ENCODE results near the gene MPHOSPH9.

GRCh38 chr12:123143736-123144461 lies 89.0 kb downstream of the MPHOSPH9 start:
- no peak for TF ChIP-seq ESRRG (CRISPR knock-in tag; IDR thresholded peaks at IDR 0.05)
- TF ChIP-seq PATZ1 (CRISPR knock-in tag; IDR thresholded peaks at IDR 0.05; ENCODE audit: borderline replicate concordance) = no peak
- TF ChIP-seq BACH2 (CRISPR knock-in tag; IDR thresholded peaks at IDR 0.05; ENCODE audit: borderline replicate concordance) = no peak
- no peak for TF ChIP-seq ZC3H10 (CRISPR knock-in tag; IDR thresholded peaks at IDR 0.05)
- no peak for TF ChIP-seq ZNF8 (CRISPR knock-in tag; IDR thresholded peaks at IDR 0.05)
- TF ChIP-seq ZNF70 (CRISPR knock-in tag; IDR thresholded peaks at IDR 0.05) = no peak
- no peak for TF ChIP-seq ZFP30 (CRISPR knock-in tag; IDR thresholded peaks at IDR 0.05)
- TF ChIP-seq ISL1 (CRISPR knock-in tag; IDR thresholded peaks at IDR 0.05) = no peak
- no peak for TF ChIP-seq POU6F1 (CRISPR knock-in tag; IDR thresholded peaks at IDR 0.05; ENCODE audit: borderline replicate concordance, low read depth)
- TF ChIP-seq RARB (CRISPR knock-in tag; IDR thresholded peaks at IDR 0.05) = no peak
- TF ChIP-seq CSRNP3 (CRISPR knock-in tag; IDR thresholded peaks at IDR 0.05) = no peak
- TF ChIP-seq ZFP3 (CRISPR knock-in tag; IDR thresholded peaks at IDR 0.05) = no peak

Data from SK-N-SH treated with all-trans-retinoic acid at 6 μM for 48 hours (cell line).